Measurements from ENCODE around the gene ALDH1A3. TPM values are rescaled to one million over a fixed set of nuclear protein-coding genes. Genes with fewer than 3 reads are reported as not detected.
A peak's percentile ranks its signal among the peaks of the same experiment; 100 is the strongest.

ALDH1A3 gene
- total and polyA plus RNA-seq, 4 donors = 0.79 to 8.4 (median 1.4) TPM

GRCh38 chr15:100958326-100959065 is 78.9 kb downstream of the ALDH1A3 start:
- Histone ChIP-seq H3K27ac (ENCODE audit: low read depth in 1 of 2, low read length in 2 of 2) (peak overlapping the region; percentile 3 to 25), H3K9ac (ENCODE audit: low read depth in 1 of 2, low read length in 2 of 2) (no peak overlapping the region)
- no peak for DNase-seq (ENCODE audit: low spot score)

GRCh38 chr15:100959066-100960050 is 79.7 kb downstream of the ALDH1A3 start:
- H3K9ac ChIP-seq (ENCODE audit: low read depth in 1 of 2, low read length in 2 of 2) = no peak overlapping the region
- no peak for DNase-seq (ENCODE audit: low spot score)

More at GRCh38 chr15:100958326-100959065, 78.9 kb downstream of the ALDH1A3 start:
- WGBS = 54% methylated on average over 10 of the region's 10 CpGs
- Histone ChIP-seq H3K4me1 (ENCODE audit: control insufficient read depth in 4 of 4, insufficient read depth in 4 of 4, low read length in 3 of 4) (no peaks in the 10 kb centered on the region), H3K9me3 (ENCODE audit: control insufficient read depth in 4 of 4, low read length in 3 of 4) (no peaks in the 10 kb centered on the region), H3K36me3 (ENCODE audit: control insufficient read depth in 4 of 4, insufficient read depth in 3 of 4, low read depth in 1 of 4, low read length in 3 of 4) (no peaks in the 10 kb centered on the region), H3K27me3 (ENCODE audit: control insufficient read depth in 4 of 4, insufficient read depth in 4 of 4, low read length in 3 of 4) (no peaks in the 10 kb centered on the region), H3K4me3 (ENCODE audit: low read depth in 1 of 3, low read length in 3 of 3) (no peak overlapping the region)
- no peak for TF ChIP-seq EGR1 (IDR thresholded peaks at IDR 0.05; ENCODE audit: low read depth in 2 of 2)
- no peak for TF ChIP-seq ZBTB33 (IDR thresholded peaks at IDR 0.05)
- TF ChIP-seq HNF4A (conservative IDR thresholded peaks at IDR 0.05) = no peak
- no peak for TF ChIP-seq SP1 (IDR thresholded peaks at IDR 0.05)
- no peak for TF ChIP-seq GABPA (IDR thresholded peaks at IDR 0.05 in 1 of 2, conservative IDR thresholded peaks at IDR 0.05 in 1 of 2)
- TF ChIP-seq FOXA1 (IDR thresholded peaks at IDR 0.05) = no peak
- TF ChIP-seq RXRA (IDR thresholded peaks at IDR 0.05) = no peak
- no peak for TF ChIP-seq YY1 (IDR thresholded peaks at IDR 0.05)
- no peak for TF ChIP-seq FOXA2 (IDR thresholded peaks at IDR 0.05)
- TF ChIP-seq RAD21 (IDR thresholded peaks at IDR 0.05) = no peak
- TF ChIP-seq MAX (IDR thresholded peaks at IDR 0.05) = no peak
- no peak for TF ChIP-seq JUND (IDR thresholded peaks at IDR 0.05)
- TF ChIP-seq TAF1 (conservative IDR thresholded peaks at IDR 0.05) = no peak

More at GRCh38 chr15:100959066-100960050, 79.7 kb downstream of the ALDH1A3 start:
- no peak overlapping the region for H3K27ac ChIP-seq (ENCODE audit: low read depth in 1 of 2, low read length in 2 of 2)
- no peak overlapping the region for H3K4me3 ChIP-seq (ENCODE audit: low read depth in 1 of 3, low read length in 3 of 3)
- H3K36me3 ChIP-seq (ENCODE audit: control insufficient read depth in 4 of 4, insufficient read depth in 3 of 4, low read depth in 1 of 4, low read length in 3 of 4) = no peaks in the 10 kb centered on the region
- WGBS = 68% methylated on average over 14 of the region's 14 CpGs
- no peaks in the 10 kb centered on the region for H3K4me1 ChIP-seq (ENCODE audit: control insufficient read depth in 4 of 4, insufficient read depth in 4 of 4, low read length in 3 of 4)
- no peaks in the 10 kb centered on the region for H3K9me3 ChIP-seq (ENCODE audit: control insufficient read depth in 4 of 4, low read length in 3 of 4)
- TF ChIP-seq FOXA2 (IDR thresholded peaks at IDR 0.05) (no peak), ATF3 (IDR thresholded peaks at IDR 0.05) (no peak), YY1 (IDR thresholded peaks at IDR 0.05) (no peak), RAD21 (IDR thresholded peaks at IDR 0.05) (no peak), SP1 (IDR thresholded peaks at IDR 0.05) (no peak), GABPA (IDR thresholded peaks at IDR 0.05 in 1 of 2, conservative IDR thresholded peaks at IDR 0.05 in 1 of 2) (no peak), REST (IDR thresholded peaks at IDR 0.05) (no peak), HNF4A (conservative IDR thresholded peaks at IDR 0.05) (no peak), EGR1 (IDR thresholded peaks at IDR 0.05; ENCODE audit: low read depth in 2 of 2) (no peak), HNF4G (IDR thresholded peaks at IDR 0.05) (no peak), FOXA1 (IDR thresholded peaks at IDR 0.05) (no peak), NR2F2 (IDR thresholded peaks at IDR 0.05) (no peak), MAX (IDR thresholded peaks at IDR 0.05) (no peak), ZBTB33 (IDR thresholded peaks at IDR 0.05) (no peak), JUND (IDR thresholded peaks at IDR 0.05) (no peak)
- H3K27me3 ChIP-seq (ENCODE audit: control insufficient read depth in 4 of 4, insufficient read depth in 4 of 4, low read length in 3 of 4) = no peaks in the 10 kb centered on the region
